Activated CD8-positive, alpha-beta memory T cell treated with anti-CD3 and anti-CD28 coated beads, Interleukin-2, amount 50 U/mL, for 48 hours (primary cell): Measurements from ENCODE around the gene RFX4.

Source experiments
- DNase-seq: peaks from one replicate; pipeline ENCODE4 v3.0.0-alpha.2; 2020

RFX4 gene

GRCh38 chr12:106767954-106768822 is 185.4 kb downstream of the RFX4 start:
- no peak for DNase-seq

- DNase-seq, result no peak
Observed at GRCh38 chr12:106769078-106769477, 186.3 kb downstream of the RFX4 start.

- DNase-seq, result no peak
Observed at GRCh38 chr12:106769546-106769945, 186.7 kb downstream of the RFX4 start.

GRCh38 chr12:106771425-106771824 is 188.6 kb downstream of the RFX4 start:
- no peak for DNase-seq

- DNase-seq, result no peak
Observed at GRCh38 chr12:106773286-106774004, 190.6 kb downstream of the RFX4 start.

- DNase-seq, result peak; percentile 90
Observed at GRCh38 chr12:106774005-106774807, 191.4 kb downstream of the RFX4 start, which contains the start of gene RIC8B. Gene RIC8B, plus strand, starts transcription at chr12:106774682. Its CDS starts 64 bp downstream, at chr12:106774746.

GRCh38 chr12:106774808-106775524 is 192.2 kb downstream of the RFX4 start:
- DNase-seq, result peak; percentile 66

GRCh38 chr12:106776897-106777296 is 194.1 kb downstream of the RFX4 start:
- no peak for DNase-seq

GRCh38 chr12:106780010-106780631 is 197.3 kb downstream of the RFX4 start:
- DNase-seq, result no peak

GRCh38 chr12:106782619-106783018 is 199.8 kb downstream of the RFX4 start:
- DNase-seq, result no peak

GRCh38 chr12:106783515-106783914 is 200.7 kb downstream of the RFX4 start:
- no peak for DNase-seq

- DNase-seq, result no peak
Observed at GRCh38 chr12:106790020-106790419, 207.2 kb downstream of the RFX4 start.

GRCh38 chr12:106791531-106791930 is 208.7 kb downstream of the RFX4 start:
- DNase-seq, result no peak

GRCh38 chr12:106794369-106794768 is 211.6 kb downstream of the RFX4 start:
- DNase-seq, result no peak

GRCh38 chr12:106801167-106801708 is 218.4 kb downstream of the RFX4 start:
- DNase-seq, result no peak

GRCh38 chr12:106801830-106802533 is 219.2 kb downstream of the RFX4 start:
- DNase-seq, result no peak

GRCh38 chr12:106804668-106805067 is 221.9 kb downstream of the RFX4 start:
- DNase-seq, result no peak
